NT2/D1 (cell line): ENCODE measurements around the gene CDCA3.

Experiments
- SUZ12 ChIP-seq: IDR thresholded peaks from 2 replicates; pipeline ENCODE4 v1.6.1; 2011; ENCODE audit not compliant: insufficient read length, insufficient read depth; ENCODE audit errors: extremely low read depth
- YY1 ChIP-seq: IDR thresholded peaks from 2 replicates; pipeline ENCODE4 v1.6.1; 2011; ENCODE audit not compliant: insufficient read length, insufficient read depth
- ZNF274 ChIP-seq: IDR thresholded peaks from 2 replicates; pipeline ENCODE4 v1.6.1; 2011; ENCODE audit warnings: mild to moderate bottlenecking, low read depth, low read length

- TF ChIP-seq YY1 (no peak), ZNF274 (no peak), SUZ12 (no peak)
Observed at GRCh38 chr12:6845395-6845794, 5.7 kb downstream of the CDCA3 start.
